Measurements from ENCODE around the gene LRRC25. TPM values are rescaled to one million over a fixed set of nuclear protein-coding genes. Genes with fewer than 3 reads are reported as not detected.

LRRC25 gene
- total and polyA plus RNA-seq, 2 experiments from 2014 or later, result 0.36 TPM; not detected in 1

- H3K27ac ChIP-seq, result peak overlapping the region; percentile 90
- H4K20me1 ChIP-seq (ENCODE audit: insufficient read depth, poor library complexity, severe bottlenecking), result no peaks in the 10 kb centered on the region
- TF ChIP-seq CTCF (IDR thresholded peaks at IDR 0.05; ENCODE audit: poor library complexity) (peak; percentile 53), EZH2 (IDR thresholded peaks at IDR 0.05; ENCODE audit: borderline replicate concordance) (no peak)
- H3K4me1 ChIP-seq (ENCODE audit: insufficient read depth), result peaks cover 17% of the 10 kb centered on the region
- no peaks in the 10 kb centered on the region for H3K36me3 ChIP-seq (replicated peaks; ENCODE audit: insufficient read depth, low read depth)
- H3K9me2 ChIP-seq (replicated peaks; ENCODE audit: insufficient read depth), result no peaks in the 10 kb centered on the region
- H3K9me3 ChIP-seq (ENCODE audit: low read depth), result no peaks in the 10 kb centered on the region
- peak; percentile 90 for DNase-seq (ENCODE audit: low spot score)
- WGBS (ENCODE audit: low lambda C conversion rate, missing lambda C conversion rate), result 50% methylated on average over 7 of the region's 7 CpGs
- no peak overlapping the region for H2AFZ ChIP-seq
- H3K4me2 ChIP-seq, result peak overlapping the region; percentile 69
- H3K27me3 ChIP-seq, result no peaks in the 10 kb centered on the region
- no peak overlapping the region for H3K4me3 ChIP-seq
- peaks cover 3% of the 10 kb centered on the region for H3K79me2 ChIP-seq
Measured at GRCh38 chr19:18401580-18402112, 4.2 kb upstream of the LRRC25 start.

- WGBS (ENCODE audit: low lambda C conversion rate, missing lambda C conversion rate), result 66% methylated on average over 6 of the region's 6 CpGs
Measured at GRCh38 chr19:18399008-18399407, 1.6 kb upstream of the LRRC25 start.

GRCh38 chr19:18396471-18397241 lies 766 bp downstream of the LRRC25 start:
- Histone ChIP-seq H3K36me3 (replicated peaks; ENCODE audit: insufficient read depth, low read depth) (no peaks in the 10 kb centered on the region), H3K4me1 (ENCODE audit: insufficient read depth) (peaks cover 3% of the 10 kb centered on the region), H3K79me2 (no peaks in the 10 kb centered on the region), H3K4me3 (no peak overlapping the region), H4K20me1 (ENCODE audit: insufficient read depth, poor library complexity, severe bottlenecking) (no peaks in the 10 kb centered on the region), H3K27ac (no peak overlapping the region), H3K9me2 (replicated peaks; ENCODE audit: insufficient read depth) (no peaks in the 10 kb centered on the region), H3K9me3 (ENCODE audit: low read depth) (no peaks in the 10 kb centered on the region), H3K4me2 (no peak overlapping the region), H2AFZ (no peak overlapping the region), H3K27me3 (no peaks in the 10 kb centered on the region)
- whole genome bisulfite sequencing (ENCODE audit: low lambda C conversion rate, missing lambda C conversion rate), result 83% methylated on average over 37 of the region's 37 CpGs
- TF ChIP-seq EZH2 (IDR thresholded peaks at IDR 0.05; ENCODE audit: borderline replicate concordance) (no peak), EZH2phosphoT487 (IDR thresholded peaks at IDR 0.05; ENCODE audit: low read depth, severe bottlenecking, unreplicated experiment) (no peak), CTCF (IDR thresholded peaks at IDR 0.05; ENCODE audit: poor library complexity) (no peak)
- no peak for DNase-seq (ENCODE audit: low spot score)

More at GRCh38 chr19:18399008-18399407, 1.6 kb upstream of the LRRC25 start:
- Histone ChIP-seq H4K20me1 (ENCODE audit: insufficient read depth, poor library complexity, severe bottlenecking) (no peaks in the 10 kb centered on the region), H3K27me3 (no peaks in the 10 kb centered on the region), H3K79me2 (no peaks in the 10 kb centered on the region), H3K4me1 (ENCODE audit: insufficient read depth) (peaks cover 17% of the 10 kb centered on the region), H3K36me3 (replicated peaks; ENCODE audit: insufficient read depth, low read depth) (no peaks in the 10 kb centered on the region), H3K4me2 (no peak overlapping the region), H3K9me2 (replicated peaks; ENCODE audit: insufficient read depth) (no peaks in the 10 kb centered on the region), H3K9me3 (ENCODE audit: low read depth) (no peaks in the 10 kb centered on the region), H2AFZ (no peak overlapping the region), H3K4me3 (no peak overlapping the region), H3K27ac (no peak overlapping the region)
- no peak for TF ChIP-seq EZH2 (IDR thresholded peaks at IDR 0.05; ENCODE audit: borderline replicate concordance)
- TF ChIP-seq EZH2phosphoT487 (IDR thresholded peaks at IDR 0.05; ENCODE audit: low read depth, severe bottlenecking, unreplicated experiment), result no peak
- TF ChIP-seq CTCF (IDR thresholded peaks at IDR 0.05; ENCODE audit: poor library complexity), result no peak
- no peak for DNase-seq (ENCODE audit: low spot score)
